Measurements from ENCODE around the gene TOP1.
A peak's percentile ranks its signal among the peaks of the same experiment; 100 is the strongest.

Gene TOP1

GRCh38 chr20:41041693-41042092, 13.1 kb downstream of the TOP1 start:
- CTCF ChIA-PET: no interaction called here
- no peak for TF ChIP-seq LEF1 (IDR thresholded peaks at IDR 0.05; ENCODE audit: borderline replicate concordance)
- no peak for DNase-seq (ENCODE audit: extremely low spot score)
- POLR2A ChIA-PET: no interaction called here

GRCh38 chr20:41044409-41045062, 15.9 kb downstream of the TOP1 start:
- CTCF ChIA-PET: no interaction called here
- DNase-seq (ENCODE audit: extremely low spot score): no peak
- POLR2A ChIA-PET: no interaction called here
- no peak for TF ChIP-seq FOXM1 (IDR thresholded peaks at IDR 0.05; ENCODE audit: borderline replicate concordance)
- no peak for TF ChIP-seq SP1 (IDR thresholded peaks at IDR 0.05)
- no peak for TF ChIP-seq HDGF (IDR thresholded peaks at IDR 0.05; ENCODE audit: borderline replicate concordance)
- no peak for TF ChIP-seq LEF1 (IDR thresholded peaks at IDR 0.05; ENCODE audit: borderline replicate concordance)
- no peak for TF ChIP-seq TARDBP (IDR thresholded peaks at IDR 0.05)
- no peak for TF ChIP-seq L3MBTL2 (conservative IDR thresholded peaks at IDR 0.05)
- TF ChIP-seq ARNT (IDR thresholded peaks at IDR 0.05): no peak
- TF ChIP-seq FOXA1 (IDR thresholded peaks at IDR 0.05): no peak
- TF ChIP-seq FOXK2 (IDR thresholded peaks at IDR 0.05): no peak
- TF ChIP-seq NFRKB (IDR thresholded peaks at IDR 0.05): no peak
- TF ChIP-seq, protein P1, sequence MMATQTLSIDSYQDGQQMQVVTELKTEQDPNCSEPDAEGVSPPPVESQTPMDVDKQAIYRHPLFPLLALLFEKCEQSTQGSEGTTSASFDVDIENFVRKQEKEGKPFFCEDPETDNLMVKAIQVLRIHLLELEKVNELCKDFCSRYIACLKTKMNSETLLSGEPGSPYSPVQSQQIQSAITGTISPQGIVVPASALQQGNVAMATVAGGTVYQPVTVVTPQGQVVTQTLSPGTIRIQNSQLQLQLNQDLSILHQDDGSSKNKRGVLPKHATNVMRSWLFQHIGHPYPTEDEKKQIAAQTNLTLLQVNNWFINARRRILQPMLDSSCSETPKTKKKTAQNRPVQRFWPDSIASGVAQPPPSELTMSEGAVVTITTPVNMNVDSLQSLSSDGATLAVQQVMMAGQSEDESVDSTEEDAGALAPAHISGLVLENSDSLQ (IDR thresholded peaks at IDR 0.05): no peak
- no peak for TF ChIP-seq ZNF384 (IDR thresholded peaks at IDR 0.05)
- no peak for TF ChIP-seq SUZ12 (IDR thresholded peaks at IDR 0.05)
- no peak for TF ChIP-seq CTBP1 (IDR thresholded peaks at IDR 0.05; ENCODE audit: borderline replicate concordance)
- TF ChIP-seq ELF4 (IDR thresholded peaks at IDR 0.05): no peak
- no peak for TF ChIP-seq BHLHE40 (IDR thresholded peaks at IDR 0.05; ENCODE audit: borderline replicate concordance)

GRCh38 chr20:41045671-41046070, 17.0 kb downstream of the TOP1 start:
- no peak for DNase-seq (ENCODE audit: extremely low spot score)
- ChIA-PET CTCF (interaction anchor here (0.6 to 2.0 kb wide), 2 partner anchors 36 to 55 kb away, joined by 3 to 8 read pairs; no protein-coding TSS in a partner anchor), POLR2A (interaction anchor here (0.8 to 1.5 kb wide), 4 partner anchors 8 to 18 kb away, joined by 3 to 7 read pairs (median 4); partner anchors contain the start of gene TOP1)
- TF ChIP-seq CTBP1 (IDR thresholded peaks at IDR 0.05; ENCODE audit: borderline replicate concordance): no peak
- TF ChIP-seq BHLHE40 (IDR thresholded peaks at IDR 0.05; ENCODE audit: borderline replicate concordance): no peak
- no peak for TF ChIP-seq ARNT (IDR thresholded peaks at IDR 0.05)
- no peak for TF ChIP-seq FOXK2 (IDR thresholded peaks at IDR 0.05)
- TF ChIP-seq SP1 (IDR thresholded peaks at IDR 0.05): no peak
- no peak for TF ChIP-seq SUZ12 (IDR thresholded peaks at IDR 0.05)
- no peak for TF ChIP-seq NFRKB (IDR thresholded peaks at IDR 0.05)
- no peak for TF ChIP-seq L3MBTL2 (conservative IDR thresholded peaks at IDR 0.05)
- TF ChIP-seq LEF1 (IDR thresholded peaks at IDR 0.05; ENCODE audit: borderline replicate concordance): no peak
- no peak for TF ChIP-seq ELF4 (IDR thresholded peaks at IDR 0.05)
- TF ChIP-seq ZNF384 (IDR thresholded peaks at IDR 0.05): no peak
- TF ChIP-seq, protein P1 (IDR thresholded peaks at IDR 0.05): no peak
- no peak for TF ChIP-seq FOXA1 (IDR thresholded peaks at IDR 0.05)
- no peak for TF ChIP-seq HDGF (IDR thresholded peaks at IDR 0.05; ENCODE audit: borderline replicate concordance)
- no peak for TF ChIP-seq TARDBP (IDR thresholded peaks at IDR 0.05)
- TF ChIP-seq FOXM1 (IDR thresholded peaks at IDR 0.05; ENCODE audit: borderline replicate concordance): no peak

DNA sequence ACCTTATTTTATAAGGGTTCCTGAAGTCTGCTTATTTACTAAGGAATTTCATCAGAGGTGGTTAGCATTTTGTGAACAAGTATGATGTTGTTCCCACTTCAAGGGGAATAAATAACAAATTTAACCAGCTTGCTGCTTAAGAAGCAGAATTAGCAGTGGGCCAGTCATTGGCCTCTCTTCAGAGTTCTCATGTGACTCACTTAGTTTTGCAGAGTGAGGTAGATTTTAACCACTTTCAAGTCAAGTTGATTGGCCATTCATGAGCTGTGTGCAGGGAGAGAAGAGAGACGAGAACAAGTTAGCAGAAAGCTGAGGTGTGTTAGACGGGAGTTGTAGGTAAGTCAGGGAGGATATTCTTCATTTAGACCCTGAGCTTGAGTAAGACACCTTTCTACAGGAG, 18.1 kb downstream of the TOP1 start:
- DNase-seq (ENCODE audit: extremely low spot score): no peak
- TF ChIP-seq, protein P1 (IDR thresholded peaks at IDR 0.05): no peak
- TF ChIP-seq HDGF (IDR thresholded peaks at IDR 0.05; ENCODE audit: borderline replicate concordance) (no peak), TARDBP (IDR thresholded peaks at IDR 0.05) (no peak), FOXK2 (IDR thresholded peaks at IDR 0.05) (no peak), ELF4 (IDR thresholded peaks at IDR 0.05) (no peak), FOXA1 (IDR thresholded peaks at IDR 0.05) (no peak), SUZ12 (IDR thresholded peaks at IDR 0.05) (no peak), SP1 (IDR thresholded peaks at IDR 0.05) (no peak), ARNT (IDR thresholded peaks at IDR 0.05) (no peak), LEF1 (IDR thresholded peaks at IDR 0.05; ENCODE audit: borderline replicate concordance) (no peak), NFRKB (IDR thresholded peaks at IDR 0.05) (no peak)
- ChIA-PET CTCF (interaction anchor here (2.0 kb wide), 1 partner anchor 56 kb away, joined by 8 read pairs; no protein-coding TSS in a partner anchor), POLR2A (interaction anchor here (0.8 to 1.9 kb wide), 4 partner anchors 9 to 38 kb away, joined by 3 to 7 read pairs (median 6); partner anchors contain the start of gene TOP1)

DNA sequence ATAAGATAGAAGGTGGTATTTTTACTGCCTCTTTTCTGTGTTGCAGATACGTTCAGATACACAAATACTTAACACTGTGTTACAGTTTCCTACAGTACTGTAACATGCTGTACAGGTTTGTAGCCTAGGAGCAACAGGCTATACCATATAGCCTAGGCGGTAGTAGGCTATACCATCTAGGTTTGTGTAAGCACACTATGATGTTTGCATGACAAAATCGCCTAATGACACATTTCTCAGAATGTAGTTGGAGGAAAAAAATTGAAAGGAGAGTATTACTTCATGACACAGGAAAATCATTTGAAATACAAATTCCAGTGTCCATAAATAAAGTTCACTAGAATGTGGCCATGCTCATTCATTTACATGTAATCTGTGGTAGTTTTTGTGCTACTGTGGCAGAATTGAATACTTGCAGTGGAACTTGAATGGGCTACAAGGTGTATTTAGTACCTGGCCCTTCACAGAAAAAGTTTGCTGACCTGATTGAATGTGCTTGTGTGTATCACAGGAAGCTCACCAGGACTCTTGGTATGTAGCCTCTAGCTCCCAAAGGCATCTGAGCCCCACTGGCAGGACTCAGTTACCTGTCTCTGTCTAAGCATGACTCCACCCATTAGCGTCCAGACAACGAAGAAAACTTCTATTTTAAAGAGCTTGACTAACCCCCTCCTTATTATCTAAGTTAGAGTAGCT, 18.8 kb downstream of the TOP1 start:
- CTCF ChIA-PET: interaction anchor here (2.0 kb wide), 1 partner anchor 56 kb away, joined by 8 read pairs; no protein-coding TSS in a partner anchor
- POLR2A ChIA-PET: interaction anchor here (0.7 to 1.9 kb wide), 3 partner anchors 11 to 39 kb away, joined by 3 to 6 read pairs (median 3); partner anchors contain the start of gene TOP1
- DNase-seq (ENCODE audit: extremely low spot score): no peak

DNA sequence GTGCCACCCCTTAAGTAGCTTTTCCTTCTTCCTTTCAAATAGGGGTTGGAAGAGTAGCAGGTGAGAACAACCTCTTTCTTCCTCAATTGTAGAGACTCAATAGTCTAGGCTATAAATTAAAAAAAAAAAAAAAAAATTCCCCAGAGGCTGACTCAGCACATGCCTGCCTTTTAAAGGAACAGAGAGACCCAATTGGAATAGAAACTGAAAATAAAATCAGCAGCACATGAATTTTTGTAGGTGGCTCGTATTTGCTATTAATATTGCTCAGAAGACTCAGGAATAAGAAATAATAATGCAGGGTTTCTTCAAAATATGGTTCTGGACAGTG, 19.3 kb downstream of the TOP1 start:
- TF ChIP-seq SP1 (IDR thresholded peaks at IDR 0.05) (no peak), FOXK2 (IDR thresholded peaks at IDR 0.05) (no peak), BHLHE40 (IDR thresholded peaks at IDR 0.05; ENCODE audit: borderline replicate concordance) (no peak), NFRKB (IDR thresholded peaks at IDR 0.05) (no peak), SUZ12 (IDR thresholded peaks at IDR 0.05) (no peak), HDGF (IDR thresholded peaks at IDR 0.05; ENCODE audit: borderline replicate concordance) (no peak), CTBP1 (IDR thresholded peaks at IDR 0.05; ENCODE audit: borderline replicate concordance) (no peak), ZNF384 (IDR thresholded peaks at IDR 0.05) (peak; percentile 88), ARNT (IDR thresholded peaks at IDR 0.05) (no peak), FOXA1 (IDR thresholded peaks at IDR 0.05) (no peak), TARDBP (IDR thresholded peaks at IDR 0.05) (no peak)
- TF ChIP-seq, protein P1 (IDR thresholded peaks at IDR 0.05): peak; percentile 39; the same call in 1 of the 2 replicates

More for the DNA sequence above, 18.8 kb downstream of the TOP1 start:
- TF ChIP-seq SP1 (IDR thresholded peaks at IDR 0.05): no peak
- no peak for TF ChIP-seq TARDBP (IDR thresholded peaks at IDR 0.05)
- TF ChIP-seq SUZ12 (IDR thresholded peaks at IDR 0.05): no peak

More for the DNA sequence above, 19.3 kb downstream of the TOP1 start:
- POLR2A ChIA-PET: interaction anchor here (0.7 to 1.9 kb wide), 3 partner anchors 12 to 39 kb away, joined by 3 to 6 read pairs (median 3); partner anchors contain the start of gene TOP1
- CTCF ChIA-PET: no interaction called here
- no peak for DNase-seq (ENCODE audit: extremely low spot score)
